Measurements from ENCODE around the gene CBR1. TPM values are rescaled to one million over a fixed set of nuclear protein-coding genes. Genes with fewer than 3 reads are reported as not detected.

The CBR1 gene
- total RNA-seq, 1 experiment from 2014 or later, result 27.8 TPM

DNA sequence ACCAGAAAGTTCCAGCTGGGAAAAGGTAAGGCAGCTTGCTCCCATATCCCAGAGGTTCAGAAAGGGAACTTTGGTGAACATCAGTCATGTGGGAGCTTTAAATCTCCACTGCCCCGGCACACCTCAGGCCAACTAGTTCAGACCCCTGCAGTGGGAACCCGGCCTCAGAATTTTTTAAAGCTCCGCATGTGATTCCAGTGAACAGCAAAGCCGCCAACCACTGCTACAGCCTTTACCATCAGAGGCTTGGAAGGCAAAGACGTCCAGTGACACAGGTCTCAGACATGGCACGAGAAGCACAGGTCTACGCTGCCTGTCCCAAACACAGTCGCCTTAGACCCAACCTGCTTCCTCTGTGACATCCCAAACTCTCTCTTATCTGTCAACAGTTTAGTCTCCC is 40.5 kb upstream of the CBR1 start:
- Histone ChIP-seq H3K27ac (ENCODE audit: low read length) (no peak overlapping the region), H3K27me3 (ENCODE audit: control insufficient read depth, insufficient read depth, low read length) (no peaks in the 10 kb centered on the region), H3K4me1 (ENCODE audit: control insufficient read depth, insufficient read depth, low read length) (no peaks in the 10 kb centered on the region), H3K9me3 (ENCODE audit: control insufficient read depth, insufficient read depth, low read depth, low read length) (no peaks in the 10 kb centered on the region), H3K4me3 (ENCODE audit: low read depth in 2 of 2, low read length in 2 of 2) (no peak overlapping the region), H3K36me3 (ENCODE audit: control insufficient read depth, insufficient read depth, low read length) (no peaks in the 10 kb centered on the region)
- BruUV-seq (replicated peaks), result no TSS peak
- ATAC-seq, result no peak
- intact Hi-C loops (cut with micrococcal nuclease; ENCODE audit: unreplicated experiment) (loop anchor here (10.0 kb wide), 1 partner anchor 85 kb away; no protein-coding TSS in a partner anchor), in situ Hi-C loops (cut with HindIII; ENCODE audit: low pct_unique_long_range_greater_than_20kb, low sequenced_read_pairs) (no loop called here)
- CTCF ChIA-PET, result interaction anchor here (0.7 to 1.2 kb wide), 3 partner anchors 18 to 341 kb away, joined by 3 to 4 read pairs (median 3); no protein-coding TSS in a partner anchor
- no peak for DNase-seq (ENCODE audit: low read depth, low spot score)
- POLR2A ChIA-PET, result no interaction called here
- TF ChIP-seq, protein P1, sequence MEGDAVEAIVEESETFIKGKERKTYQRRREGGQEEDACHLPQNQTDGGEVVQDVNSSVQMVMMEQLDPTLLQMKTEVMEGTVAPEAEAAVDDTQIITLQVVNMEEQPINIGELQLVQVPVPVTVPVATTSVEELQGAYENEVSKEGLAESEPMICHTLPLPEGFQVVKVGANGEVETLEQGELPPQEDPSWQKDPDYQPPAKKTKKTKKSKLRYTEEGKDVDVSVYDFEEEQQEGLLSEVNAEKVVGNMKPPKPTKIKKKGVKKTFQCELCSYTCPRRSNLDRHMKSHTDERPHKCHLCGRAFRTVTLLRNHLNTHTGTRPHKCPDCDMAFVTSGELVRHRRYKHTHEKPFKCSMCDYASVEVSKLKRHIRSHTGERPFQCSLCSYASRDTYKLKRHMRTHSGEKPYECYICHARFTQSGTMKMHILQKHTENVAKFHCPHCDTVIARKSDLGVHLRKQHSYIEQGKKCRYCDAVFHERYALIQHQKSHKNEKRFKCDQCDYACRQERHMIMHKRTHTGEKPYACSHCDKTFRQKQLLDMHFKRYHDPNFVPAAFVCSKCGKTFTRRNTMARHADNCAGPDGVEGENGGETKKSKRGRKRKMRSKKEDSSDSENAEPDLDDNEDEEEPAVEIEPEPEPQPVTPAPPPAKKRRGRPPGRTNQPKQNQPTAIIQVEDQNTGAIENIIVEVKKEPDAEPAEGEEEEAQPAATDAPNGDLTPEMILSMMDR (IDR thresholded peaks at IDR 0.05), result no peak
- TF ChIP-seq POLR2AphosphoS5 (IDR thresholded peaks at IDR 0.05; ENCODE audit: low read depth, low read length) (no peak), SIN3A (IDR thresholded peaks at IDR 0.05; ENCODE audit: borderline replicate concordance, insufficient read depth, low read depth, low read length) (no peak), REST (IDR thresholded peaks at IDR 0.05; ENCODE audit: insufficient read depth in 1 of 2, low read depth in 2 of 2, low read length in 1 of 2) (no peak), TCF7L2 (IDR thresholded peaks at IDR 0.05; ENCODE audit: low read depth, low read length) (no peak)

GRCh38 chr21:36030581-36031189 is 39.1 kb upstream of the CBR1 start:
- CTCF ChIA-PET, result interaction anchor here (0.6 to 0.7 kb wide), 2 partner anchors 21 to 130 kb away, joined by 6 to 8 read pairs; no protein-coding TSS in a partner anchor
- no peak for DNase-seq (ENCODE audit: low read depth, low spot score)
- POLR2A ChIA-PET, result no interaction called here
- in situ Hi-C loops (cut with HindIII; ENCODE audit: low pct_unique_long_range_greater_than_20kb, low sequenced_read_pairs) (no loop called here), intact Hi-C loops (cut with micrococcal nuclease; ENCODE audit: unreplicated experiment) (no loop called here)
- no TSS peak for BruUV-seq (replicated peaks)
- TF ChIP-seq, protein P1 (IDR thresholded peaks at IDR 0.05), result no peak
- no peak overlapping the region for H3K27ac ChIP-seq (ENCODE audit: low read length)
- ATAC-seq, result no peak
- no peaks in the 10 kb centered on the region for H3K9me3 ChIP-seq (ENCODE audit: control insufficient read depth, insufficient read depth, low read depth, low read length)
- H3K36me3 ChIP-seq (ENCODE audit: control insufficient read depth, insufficient read depth, low read length), result no peaks in the 10 kb centered on the region
- no peaks in the 10 kb centered on the region for H3K4me1 ChIP-seq (ENCODE audit: control insufficient read depth, insufficient read depth, low read length)
- no peak overlapping the region for H3K4me3 ChIP-seq (ENCODE audit: low read depth in 2 of 2, low read length in 2 of 2)
- no peaks in the 10 kb centered on the region for H3K27me3 ChIP-seq (ENCODE audit: control insufficient read depth, insufficient read depth, low read length)

Measured in Panc1 (cell line).